ENCODE results near the gene TBC1D8.
"Not testable (repeated sequence)": the region's sequence is repeated elsewhere in the genome, so short reads cannot be mapped to it uniquely, and the experiment has no call there.

The TBC1D8 gene

GRCh38 chr2:101151146-101151858 lies at the start of gene TBC1D8:
Gene TBC1D8 (minus strand): TSS chr2:101151382. CDS start chr2:101151253, 129 bp downstream.
- peak; percentile 51 for DNase-seq (ENCODE audit: low spot score)

DNA sequence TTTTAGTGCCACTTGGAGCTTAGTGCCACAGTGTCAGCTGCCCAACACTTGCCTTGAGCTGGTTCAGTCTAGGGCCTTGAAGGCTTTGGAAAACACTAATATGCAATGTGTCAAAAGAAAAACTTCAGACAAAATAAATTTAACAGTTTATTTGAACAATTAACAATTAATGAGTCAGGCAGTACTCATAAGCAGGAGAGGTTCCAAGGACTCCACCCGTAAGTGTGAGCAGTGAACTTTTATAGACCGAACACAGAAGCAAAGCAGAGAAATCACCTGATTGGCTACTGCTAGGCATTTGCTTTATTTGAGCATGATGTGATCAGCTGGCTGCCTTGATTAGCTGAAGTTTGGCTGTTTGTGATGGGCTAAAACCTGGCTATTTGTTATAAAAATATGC lies 49.5 kb upstream of the TBC1D8 start:
- DNase-seq (ENCODE audit: low spot score): no peak

DNA sequence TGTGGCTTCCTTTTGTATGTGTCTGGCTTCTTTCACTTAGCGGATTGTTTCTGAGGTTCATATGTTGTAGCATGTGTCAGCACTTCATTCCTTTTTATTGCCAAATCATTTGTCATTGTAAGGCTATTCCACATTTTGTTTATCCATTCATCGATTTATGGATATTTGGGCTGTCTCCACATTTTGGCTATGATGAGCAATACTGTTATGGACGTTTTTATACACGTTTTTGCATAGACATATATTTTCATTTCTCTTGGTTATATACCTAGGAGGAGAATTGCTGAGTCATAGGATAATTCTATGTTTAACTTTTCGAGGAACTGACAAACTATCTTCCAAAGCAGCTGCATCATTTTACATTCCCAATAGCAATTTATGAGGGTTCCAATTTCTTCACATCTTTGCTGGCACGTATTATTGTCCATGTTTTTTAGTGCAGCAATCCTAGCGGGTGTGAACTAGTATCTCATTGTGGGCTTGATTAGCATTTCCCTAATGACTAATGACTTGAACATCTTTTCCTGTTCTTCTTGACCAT lies 48.1 kb upstream of the TBC1D8 start:
- no peak for DNase-seq (ENCODE audit: low spot score)

DNA sequence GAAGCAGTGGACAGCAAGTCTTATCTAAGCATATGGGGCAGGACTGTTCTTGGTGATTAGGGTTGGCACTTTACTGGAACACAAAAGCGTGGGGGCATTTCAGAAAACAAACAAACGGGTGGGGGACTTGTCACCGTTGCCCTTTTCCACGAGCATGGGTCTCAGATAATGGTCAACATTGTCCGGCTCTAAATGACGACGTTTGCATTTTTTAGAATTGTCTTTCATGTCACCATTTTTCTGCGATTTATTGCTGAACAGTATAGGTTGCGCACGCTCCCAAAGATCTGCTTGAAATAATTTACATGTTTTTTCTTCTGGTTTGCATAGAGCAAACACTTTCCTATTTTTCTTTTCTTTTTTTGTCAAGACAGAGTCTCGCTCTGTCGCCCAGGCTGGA lies 46.6 kb upstream of the TBC1D8 start:
- no peak for DNase-seq (ENCODE audit: low spot score)

DNA sequence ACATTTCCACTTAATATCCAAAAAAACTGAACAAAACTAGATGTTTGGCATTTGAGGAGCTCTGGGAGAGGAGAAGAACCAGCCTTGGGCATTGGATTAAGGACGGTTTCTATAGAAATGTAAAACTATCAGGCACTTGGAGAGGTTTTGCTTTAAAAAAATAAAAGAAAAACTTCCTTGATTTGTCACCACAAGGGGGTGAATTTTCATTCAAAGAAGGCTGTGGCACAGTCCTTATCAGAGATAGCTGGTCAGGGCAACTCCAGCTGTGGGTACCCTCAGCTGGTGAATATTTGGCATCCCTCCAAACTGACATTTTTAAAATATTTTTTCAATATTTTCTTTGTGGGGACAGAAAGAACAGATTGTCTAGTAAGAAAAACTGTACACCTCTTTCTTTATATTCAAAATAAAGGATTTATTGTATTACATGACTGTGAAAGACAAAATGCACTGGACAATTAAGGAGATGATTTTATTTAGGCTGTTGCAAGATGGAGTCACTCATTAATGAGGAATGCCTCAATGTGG lies 46.1 kb upstream of the TBC1D8 start:
- no peak for DNase-seq (ENCODE audit: low spot score)

GRCh38 chr2:101195871-101196661 lies 44.9 kb upstream of the TBC1D8 start:
- no peak for DNase-seq (ENCODE audit: low spot score)

DNA sequence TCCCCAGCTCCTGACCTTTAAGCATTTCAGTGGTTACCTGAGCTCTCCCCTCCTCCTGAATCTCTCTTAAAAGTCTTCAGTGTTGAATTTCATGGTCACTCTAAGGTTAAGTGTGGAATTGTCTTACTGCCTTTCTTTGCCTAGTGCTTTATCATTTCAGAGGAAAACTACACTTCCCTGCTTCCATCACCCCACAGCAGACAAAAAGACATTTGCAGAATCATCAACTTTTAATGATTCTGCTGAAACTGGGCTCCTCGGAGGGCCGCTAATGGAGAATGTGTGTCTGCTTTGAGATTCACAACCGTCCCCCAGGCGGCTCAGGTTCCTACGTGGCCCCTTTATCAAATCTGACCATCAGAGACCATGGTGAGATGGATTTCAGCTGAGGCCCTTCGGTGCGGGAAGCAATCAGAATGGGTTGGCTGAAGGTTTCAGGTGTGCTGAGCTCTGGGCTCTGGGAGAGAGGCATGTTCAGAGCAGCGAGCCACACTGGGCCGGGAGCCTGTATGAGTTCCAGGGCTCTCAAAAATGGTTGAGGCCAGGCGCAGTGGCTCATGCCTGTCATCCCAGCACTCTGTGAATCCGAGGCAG lies 41.9 kb upstream of the TBC1D8 start:
- DNase-seq (ENCODE audit: low spot score): no peak

DNA sequence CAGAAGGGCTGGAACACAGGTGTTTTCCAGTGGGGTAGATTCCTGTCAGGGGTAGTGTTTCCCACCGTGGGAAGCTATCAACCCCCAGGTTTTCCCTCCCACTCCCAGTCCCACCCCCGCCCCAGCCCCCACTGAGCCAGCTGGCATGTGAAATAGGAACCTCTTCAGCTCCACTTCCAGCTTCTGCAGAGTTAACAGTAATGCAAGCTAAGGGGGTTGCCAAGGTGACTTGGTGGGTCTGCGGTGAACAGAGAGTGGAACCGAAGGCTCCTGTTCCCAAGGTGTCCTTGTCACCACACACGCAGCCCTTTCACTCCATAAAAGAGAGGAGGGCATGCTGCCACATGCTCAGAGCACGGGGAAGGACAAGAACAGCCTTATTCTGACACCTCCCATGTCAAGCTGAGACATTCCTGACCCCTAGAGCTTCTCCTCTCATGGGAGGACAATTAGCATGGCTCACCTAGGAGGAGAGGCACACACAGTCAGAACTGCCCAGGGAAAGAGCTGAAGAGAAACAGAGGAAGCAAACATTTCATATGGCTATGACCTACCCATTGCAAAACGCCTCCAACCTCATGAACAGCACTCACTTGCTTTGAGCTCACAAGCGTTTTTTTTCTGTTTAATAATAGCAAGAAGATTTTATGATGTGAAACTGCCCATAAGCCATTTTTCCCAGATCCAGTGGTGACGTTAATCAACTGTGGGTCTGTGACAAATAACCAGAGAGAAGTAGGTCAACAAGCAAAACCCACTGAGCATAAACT lies 39.8 kb upstream of the TBC1D8 start:
- no peak for DNase-seq (ENCODE audit: low spot score)

- DNase-seq (ENCODE audit: low spot score): no peak
These were observed 37.7 kb upstream of the TBC1D8 start for GRCh38 chr2:101188683-101189405.

DNA sequence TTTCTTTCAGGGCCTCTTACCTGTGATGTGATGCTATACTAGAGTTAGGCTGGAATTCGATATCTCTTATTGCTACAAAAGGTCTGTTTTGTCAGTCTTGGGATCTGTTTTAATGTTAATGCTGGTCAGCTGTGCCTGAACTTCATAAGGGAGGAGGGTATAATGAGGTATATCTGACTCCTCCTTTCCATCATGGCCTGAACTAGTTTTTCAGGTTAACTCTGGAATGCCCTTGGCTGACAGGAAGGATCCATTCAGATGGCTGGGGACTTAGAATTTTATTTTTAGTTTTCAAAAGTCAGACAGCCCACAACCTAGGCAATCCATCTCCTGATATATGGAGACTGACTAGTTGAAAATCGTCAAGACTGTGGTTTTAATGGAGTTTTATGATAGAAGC lies 35.9 kb upstream of the TBC1D8 start:
- DNase-seq (ENCODE audit: low spot score): no peak

GRCh38 chr2:101185656-101186055 lies 34.5 kb upstream of the TBC1D8 start:
- no peak for DNase-seq (ENCODE audit: low spot score)

GRCh38 chr2:101185085-101185484 lies 33.9 kb upstream of the TBC1D8 start:
- no peak for DNase-seq (ENCODE audit: low spot score)

DNA sequence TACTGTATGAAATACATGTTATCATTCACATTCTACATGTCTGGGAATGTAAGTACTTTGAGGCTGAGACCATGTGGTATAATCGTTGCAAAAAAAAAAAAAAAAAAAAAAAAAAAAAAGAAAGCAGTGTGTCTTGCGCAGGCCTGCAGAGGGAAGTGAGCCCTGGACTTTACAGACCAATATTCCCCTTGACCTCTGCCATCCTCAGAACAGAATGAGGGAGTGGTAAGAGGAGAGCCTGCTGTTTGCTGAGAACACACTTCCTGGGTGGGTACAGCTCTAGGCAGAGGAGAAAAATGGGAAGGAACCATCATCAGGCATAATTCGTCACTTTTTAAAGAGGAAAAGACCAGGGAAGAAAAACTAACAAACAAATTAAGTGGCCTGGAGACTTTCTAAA lies 28.8 kb upstream of the TBC1D8 start:
- DNase-seq (ENCODE audit: low spot score): no peak

DNA sequence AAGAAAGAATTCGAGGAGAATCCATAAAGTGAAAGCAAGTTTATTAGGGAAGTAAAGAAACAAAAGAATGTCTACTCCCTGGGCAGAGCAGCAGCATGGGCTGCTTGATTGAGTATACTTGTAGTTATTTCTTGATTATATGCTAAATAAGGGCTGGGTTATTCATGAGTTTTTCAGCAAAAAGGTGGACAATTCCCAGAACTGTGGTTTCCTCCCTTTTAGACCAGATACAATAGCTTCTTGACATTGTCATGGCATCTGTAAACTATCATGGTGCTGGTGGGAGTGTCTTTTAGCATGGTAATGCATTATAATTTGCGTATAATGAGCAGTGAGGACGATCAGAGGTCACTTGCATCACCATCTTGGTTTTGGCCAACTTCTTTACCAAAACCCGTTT lies 25.6 kb upstream of the TBC1D8 start:
- DNase-seq (ENCODE audit: low spot score): no peak

GRCh38 chr2:101175991-101176390 lies 24.8 kb upstream of the TBC1D8 start:
- no peak for DNase-seq (ENCODE audit: low spot score)

DNA sequence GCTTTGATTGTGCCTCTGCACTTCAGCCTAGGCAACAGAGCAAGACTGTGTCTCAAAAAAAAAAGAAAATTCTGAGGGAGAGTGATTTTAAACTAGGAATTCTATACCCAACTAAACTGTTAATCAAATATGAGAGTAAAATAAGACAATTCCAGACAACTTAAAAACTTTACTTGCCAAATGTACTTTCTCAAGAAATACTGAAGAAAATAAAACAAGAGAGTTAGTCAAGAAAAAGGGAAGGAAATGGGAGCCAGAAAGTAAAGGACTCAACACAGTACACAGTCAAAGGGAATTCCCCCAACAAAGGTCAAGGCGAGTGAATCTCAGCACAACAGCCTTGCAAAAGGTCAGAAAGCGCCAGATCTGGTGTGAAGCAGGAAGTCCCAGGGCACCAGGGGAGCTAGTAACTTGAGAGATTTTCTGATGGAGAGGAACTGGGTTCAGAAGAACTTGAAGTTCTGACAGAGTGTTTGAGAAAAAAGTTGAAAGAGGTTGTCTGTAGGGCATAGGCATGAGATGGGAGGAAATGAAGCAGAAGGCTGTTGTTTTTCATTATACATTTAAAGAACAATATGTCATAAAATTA lies 22.6 kb upstream of the TBC1D8 start:
- DNase-seq (ENCODE audit: low spot score): peak; percentile 14

DNA sequence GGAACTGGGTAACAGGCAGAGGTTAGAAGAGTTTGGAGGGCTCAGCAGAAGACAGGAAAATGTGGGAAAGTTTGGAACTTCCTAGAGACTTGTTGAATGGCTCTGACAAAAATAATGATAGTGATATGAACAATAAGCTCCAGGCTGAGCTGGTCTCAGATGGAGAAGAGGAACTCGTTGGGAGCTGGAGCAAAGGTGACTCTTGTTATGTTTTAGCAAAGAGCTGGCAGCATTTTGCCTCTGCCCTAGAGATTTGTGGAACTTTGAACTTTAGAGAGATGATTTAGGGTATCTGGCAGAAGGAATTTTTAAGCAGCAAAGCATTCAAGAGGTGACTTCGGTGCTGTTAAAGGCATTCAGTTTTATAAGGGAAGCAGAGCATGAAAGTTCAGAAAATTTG lies 18.6 kb upstream of the TBC1D8 start:
- DNase-seq (ENCODE audit: low spot score): not testable (repeated sequence)

DNA sequence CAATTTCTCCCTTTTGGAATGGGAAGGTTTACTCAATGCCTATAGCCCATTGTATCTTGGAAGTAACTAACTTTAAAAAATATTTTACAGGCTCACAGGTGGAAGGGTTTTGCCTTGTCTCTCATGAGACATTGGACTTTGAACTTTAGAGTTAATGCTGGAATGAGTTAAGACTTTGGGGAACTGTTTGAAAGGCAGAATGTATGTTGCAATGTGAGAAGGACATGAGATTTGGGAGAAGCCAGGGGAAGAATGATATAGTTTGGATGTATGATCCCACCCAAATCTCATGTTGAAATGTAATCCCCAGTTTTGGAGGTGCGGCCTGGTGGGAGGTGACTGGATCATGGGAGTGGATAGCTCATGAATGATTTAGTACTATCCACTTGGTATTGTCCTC lies 17.5 kb upstream of the TBC1D8 start:
- no peak for DNase-seq (ENCODE audit: low spot score)

GRCh38 chr2:101167532-101167931 lies 16.4 kb upstream of the TBC1D8 start:
- not testable (repeated sequence) for DNase-seq (ENCODE audit: low spot score)

- DNase-seq (ENCODE audit: low spot score): no peak
These were observed 12.8 kb upstream of the TBC1D8 start for GRCh38 chr2:101164021-101164420.

Measured in CD4-positive, alpha-beta T cell treated with Interleukin-15 for 4 hours (primary cell).